AG09309 (cell line): ENCODE measurements around the gene NAALADL2.

Source experiments
- DNase-seq: peaks from one replicate; pipeline ENCODE4 v3.0.0-alpha.2; 2010; ENCODE audit warnings: low read depth
- H3K4me3 ChIP-seq: 2 replicates; pipeline ENCODE4 v1.5.1; 2011; ENCODE audit warnings: mild to moderate bottlenecking, low read depth, low read length, moderate library complexity; ENCODE audit not compliant: control insufficient read depth
- CTCF ChIP-seq: IDR thresholded peaks from 2 replicates; pipeline ENCODE4 v1.5.1; 2011; ENCODE audit warnings: mild to moderate bottlenecking, low read depth, low read length, inconsistent platforms; ENCODE audit not compliant: insufficient read depth, control insufficient read depth; ENCODE audit errors: missing control alignments

Gene NAALADL2

DNA sequence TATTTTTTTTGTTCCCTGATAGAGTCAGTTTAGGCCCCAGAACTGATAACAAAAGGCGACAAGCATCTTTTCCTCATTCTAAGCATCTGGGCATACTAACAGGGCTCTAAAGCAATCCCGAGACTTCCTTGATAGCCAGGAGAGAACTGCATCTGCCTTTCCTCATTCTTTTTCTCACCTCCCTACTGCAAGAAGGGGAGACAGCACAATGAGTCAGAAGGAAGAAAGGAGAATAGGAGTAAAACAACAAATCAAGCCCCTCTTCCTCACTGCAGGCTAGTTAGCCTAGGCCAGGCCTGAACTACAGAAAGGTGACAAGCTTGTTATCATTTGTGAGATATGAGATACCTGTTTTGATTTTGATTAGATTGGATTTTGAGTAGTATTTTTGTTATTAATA, 97.9 kb downstream of the NAALADL2 start:
- no peak for DNase-seq
- TF ChIP-seq CTCF, result no peak

GRCh38 chr3:174957551-174958001, 98.4 kb downstream of the NAALADL2 start:
- no peak overlapping the region for H3K4me3 ChIP-seq
- DNase-seq, result no peak
- TF ChIP-seq CTCF, result no peak

More for the DNA sequence above, 97.9 kb downstream of the NAALADL2 start:
- no peak overlapping the region for H3K4me3 ChIP-seq

- no peak for DNase-seq
- H3K4me3 ChIP-seq, result no peak overlapping the region
- TF ChIP-seq CTCF, result no peak
Observed at GRCh38 chr3:174958671-174959328, 99.7 kb downstream of the NAALADL2 start.

- no peak overlapping the region for H3K4me3 ChIP-seq
- no peak for DNase-seq
Observed at GRCh38 chr3:174959556-174960065, 100.5 kb downstream of the NAALADL2 start.

GRCh38 chr3:174960898-174961297, 101.8 kb downstream of the NAALADL2 start:
- no peak for DNase-seq
- TF ChIP-seq CTCF, result no peak
- H3K4me3 ChIP-seq, result no peak overlapping the region

More at GRCh38 chr3:174959556-174960065, 100.5 kb downstream of the NAALADL2 start:
- no peak for TF ChIP-seq CTCF

GRCh38 chr3:174973465-174973864, 114.3 kb downstream of the NAALADL2 start:
- no peak for DNase-seq
- no peak for TF ChIP-seq CTCF
- H3K4me3 ChIP-seq, result no peak overlapping the region
